K562 (cell line): Measurements from ENCODE around the gene RNF207. TPM values are rescaled to one million over a fixed set of nuclear protein-coding genes. Genes with fewer than 3 reads are reported as not detected.

Experiments used
- ATAC-seq: fragments of 200-7000 bp; cut with Tn5 transposase; 3 replicates; pipeline ENCODE4 v1.9.1; 2020; ENCODE audit warnings: moderate library complexity
- BruUV-seq: library from RNA; stranded (reverse); fragments of 400-500 nt; replicated peaks from 2 replicates; lab custom pipeline; 2021; lab: Mats Ljungman, UMichigan
- CTCF ChIA-PET: fragments of 300-600 bp; formaldehyde crosslinking; extraction: SDS; loops from one replicate; lab custom pipeline; 2021; ENCODE audit warnings: low intra/inter-chr PET ratio; lab: Yijun Ruan, JAX
- POLR2A ChIA-PET: fragments of 300-600, 350-650 bp; sonication (Branson Sonifier 250); formaldehyde crosslinking; extraction: SDS; loops from one replicate; lab custom pipeline; 2021; ENCODE audit warnings: antibody characterized with exemption, inconsistent platforms; lab: Yijun Ruan, JAX
- DNase-seq, 4 experiments: peaks; one replicate each; pipeline versions ENCODE4 v3.0.0 to v3.0.0-alpha.2; 2011 to 2018; ENCODE audit warnings: low spot score in 3 of 4, mixed read lengths in 3 of 4; ENCODE audit errors: extremely low read depth in 1 of 4
- FAIRE-seq: peaks from 2 replicates; lab custom pipeline; 2011; peaks lifted over from hg19 to GRCh38; lab: Jason Lieb, UNC
- H2AFZ ChIP-seq: 2 replicates; pipeline ENCODE4 v1.6.0; 2011; ENCODE audit warnings: low read depth, low read length, control low read depth, inconsistent platforms
- H3K27ac ChIP-seq: fragments of 200-600 bp; 3 replicates; pipeline ENCODE4 v1.8.0; 2011; ENCODE audit warnings: low read depth, mild to moderate bottlenecking, control low read depth, inconsistent platforms, low read length, moderate library complexity, mixed read lengths; ENCODE audit errors: extremely low read depth
- H3K27me3 ChIP-seq, 2 experiments: fragments of 300-600 bp in 1 of 2; 2 replicates in 1 of 2; 3 replicates in 1 of 2; pipeline versions ENCODE4 v1.6.0 to v1.8.0; 2011; ENCODE audit warnings: inconsistent platforms in 2 of 2, low read length in 2 of 2, mild to moderate bottlenecking in 1 of 2, mixed read lengths in 1 of 2, moderate library complexity in 1 of 2; ENCODE audit not compliant: control insufficient read depth in 2 of 2, insufficient read depth in 2 of 2
- H3K36me3 ChIP-seq: fragments of 300-600 bp; 3 replicates; pipeline ENCODE4 v1.8.0; 2011; ENCODE audit warnings: mild to moderate bottlenecking, low read length, inconsistent platforms; ENCODE audit not compliant: control insufficient read depth, insufficient read depth
- H3K4me1 ChIP-seq, 2 experiments: fragments of 200-600 bp in 1 of 2; replicated peaks in 1 of 2; 2 replicates in 1 of 2; 3 replicates in 1 of 2; pipeline versions ENCODE4 v1.5.1 to v1.8.0; 2011; ENCODE audit warnings: inconsistent platforms in 2 of 2, low read length in 2 of 2, mild to moderate bottlenecking in 1 of 2, mixed read lengths in 1 of 2, moderate library complexity in 1 of 2; ENCODE audit not compliant: control insufficient read depth in 2 of 2, insufficient read depth in 2 of 2
- H3K4me2 ChIP-seq: 2 replicates; pipeline ENCODE4 v1.6.1; 2011; ENCODE audit warnings: low read length, control low read depth, inconsistent platforms, mixed read lengths; ENCODE audit not compliant: insufficient read depth
- H3K4me3 ChIP-seq: fragments of 200-600 bp; sonication (generic), shearing (Covaris generic); 2 replicates; pipeline ENCODE4 v1.5.1; 2016; ENCODE audit warnings: control low read depth, inconsistent platforms
- H3K79me2 ChIP-seq: fragments of 200-600 bp; 3 replicates; pipeline ENCODE4 v1.8.0; 2011; ENCODE audit warnings: low read length, inconsistent platforms; ENCODE audit not compliant: control insufficient read depth, insufficient read depth
- H3K9ac ChIP-seq, 2 experiments: 2 replicates each; pipeline versions ENCODE4 v1.6.0 to v1.6.1; 2011; ENCODE audit warnings: low read depth in 2 of 2, low read length in 2 of 2, control low read depth in 1 of 2, inconsistent platforms in 1 of 2, mild to moderate bottlenecking in 1 of 2, mixed read lengths in 1 of 2; ENCODE audit not compliant: insufficient read depth in 1 of 2
- H3K9me1 ChIP-seq: one replicate; pipeline ENCODE4 v1.6.0; 2011; ENCODE audit warnings: inconsistent platforms, mild to moderate bottlenecking, low read length, moderate library complexity; ENCODE audit not compliant: control insufficient read depth, insufficient read depth
- H3K9me3 ChIP-seq: replicated peaks from 2 replicates; pipeline ENCODE4 v1.5.1; 2011; ENCODE audit warnings: low read depth, low read length, inconsistent platforms; ENCODE audit not compliant: control insufficient read depth, insufficient read depth
- H4K20me1 ChIP-seq: replicated peaks from 2 replicates; pipeline ENCODE4 v1.6.1; 2011; ENCODE audit warnings: low read length, inconsistent platforms, mixed read lengths; ENCODE audit not compliant: control insufficient read depth, insufficient read depth
- AFF4 ChIP-seq: sonication (generic); formaldehyde crosslinking; IDR thresholded peaks from 2 replicates; pipeline ENCODE4 v1.8.0; 2023; ENCODE audit warnings: mild to moderate bottlenecking, missing genetic modification reagents
- CBX2 ChIP-seq: fragments of 200-600 bp; sonication (generic); IDR thresholded peaks from one replicate; pipeline ENCODE4 v1.6.1; 2012; ENCODE audit warnings: mild to moderate bottlenecking, low read length, inconsistent platforms; ENCODE audit not compliant: insufficient read depth, poor library complexity, severe bottlenecking
- KDM5B ChIP-seq: fragments of 200-600 bp; sonication (generic); IDR thresholded peaks from 2 replicates; pipeline ENCODE4 v1.6.1; 2012; ENCODE audit warnings: low read depth, mild to moderate bottlenecking, moderate library complexity, low read length, control low read depth, inconsistent platforms; ENCODE audit not compliant: insufficient replicate concordance
- MTF1 ChIP-seq: fragments of 250-450 bp; sonication (Bioruptor Pico); IDR thresholded peaks from 2 replicates; pipeline ENCODE4 v1.9.0; 2021; ENCODE audit warnings: moderate library complexity, mild to moderate bottlenecking, inconsistent platforms, borderline replicate concordance
- NEUROD1 ChIP-seq: fragments of 150-350 bp; IDR thresholded peaks from 2 replicates; pipeline ENCODE4 v1.6.1; 2014; ENCODE audit warnings: borderline replicate concordance, low read length, low read depth; ENCODE audit not compliant: partially characterized antibody
- TAF1 ChIP-seq: IDR thresholded peaks from 2 replicates; pipeline ENCODE4 v1.6.1; 2011; ENCODE audit warnings: mild to moderate bottlenecking, low read length, moderate library complexity; ENCODE audit not compliant: insufficient read depth, control insufficient read depth, severe bottlenecking; ENCODE audit errors: extremely low read depth
- ZNF184 ChIP-seq: sonication (generic); formaldehyde crosslinking; IDR thresholded peaks from 2 replicates; pipeline ENCODE4 v1.5.0; 2020; ENCODE audit warnings: missing genetic modification reagents
- ZNF253 ChIP-seq: fragments of 250-450 bp; sonication (Bioruptor Pico); conservative IDR thresholded peaks from 2 replicates; pipeline ENCODE4 v1.6.1; 2021; ENCODE audit warnings: mild to moderate bottlenecking
- ZNF3 ChIP-seq: fragments of 250-450 bp; sonication (Bioruptor Pico); IDR thresholded peaks from 2 replicates; pipeline ENCODE4 v1.5.0; 2021; ENCODE audit warnings: mild to moderate bottlenecking, moderate library complexity
- WGBS: fragments of 100-300 bp; shearing (Covaris generic); methylation state at CpG from one replicate; pipeline ENCODE4 v1.1.6; 2016; ENCODE audit warnings: low coverage, mixed read lengths; ENCODE audit not compliant: insufficient coverage; ENCODE audit errors: missing lambda C conversion rate; 5-methylcytosine and 5-hydroxymethylcytosine counted together
- in situ Hi-C: fragments of 300-500 bp; cut with MboI; formaldehyde crosslinking; loops from 4 replicates; pipeline ENCODE4 v1.15.0; 2018; ENCODE audit warnings: inconsistent platforms, mixed read lengths
- intact Hi-C: fragments of 100-400 bp; cut with micrococcal nuclease; formaldehyde crosslinking; loops from 2 replicates; pipeline ENCODE4 v1.14.2; 2022
- polyA plus RNA-seq, 8 experiments: library from polyadenylated mRNA; depleted of rRNA in 4 of 8; stranded (reverse) in 5 of 8; unstranded in 3 of 8; fragments of >200 nt; fragmentation: Nextera tagmentation in 2 of 8; fragmentation: Illumina TruSeq in 1 of 8; extraction: Ambion mirVana in 2 of 8; extraction: Trizol in 1 of 8; gene quantifications; 2 replicates each; pipeline versions ENCODE4 v1.2.1 to v1.2.3, GENCODE V29; 2011 to 2014; ENCODE audit warnings: inconsistent platforms in 1 of 8, missing spikeins in 1 of 8
- total RNA-seq, 7 experiments: library from RNA; depleted of rRNA in 6 of 7; stranded (reverse); fragments of >200 nt in 6 of 7; fragmentation: Illumina TruSeq in 2 of 7; extraction: Trizol in 2 of 7; gene quantifications; 2 replicates each; pipeline versions ENCODE4 v1.2.1 to v1.2.3, GENCODE V29; 2011 to 2021; ENCODE audit warnings: low replicate concordance in 1 of 7
- TF ChIP-seq, protein P1 (sequence below): sonication (generic); formaldehyde crosslinking; IDR thresholded peaks from 2 replicates; pipeline ENCODE4 v1.8.0; 2022; ENCODE audit warnings: mild to moderate bottlenecking, missing genetic modification reagents

The RNF207 gene
- total and polyA plus RNA-seq, 9 of the 15 experiments (the other 6 are each of a cell fraction or from before 2014, with no cell fraction given), result 2.7 to 30.6 (median 12.9) TPM

GRCh38 chr1:6243053-6243834, 37.3 kb downstream of the RNF207 start:
- Histone ChIP-seq H2AFZ (no peak overlapping the region), H3K4me1 (peaks cover 5 to 47% of the 10 kb centered on the region in 2 experiments; a peak in 3 of 5 replicates), H3K79me2 (no peaks in the 10 kb centered on the region), H3K27me3 (peaks cover 35 to 58% of the 10 kb centered on the region in 2 experiments), H3K4me2 (no peak overlapping the region), H3K9ac (no peak overlapping the region), H4K20me1 (peaks cover 28% of the 10 kb centered on the region), H3K27ac (no peak overlapping the region), H3K36me3 (no peaks in the 10 kb centered on the region), H3K4me3 (no peak overlapping the region), H3K9me1 (no peaks in the 10 kb centered on the region), H3K9me3 (no peaks in the 10 kb centered on the region)
- in situ Hi-C loops, result no loop called here
- DNase-seq (no peak), FAIRE-seq (no peak), ATAC-seq (no peak)
- 7% methylated on average over 20 of the region's 20 CpGs for WGBS
- ChIA-PET CTCF (interaction anchor here (1.3 to 3.0 kb wide), 2 partner anchors 134 to 202 kb away, joined by 9 to 16 read pairs; no protein-coding TSS in a partner anchor), POLR2A (interaction anchor here (1.0 kb wide), 1 partner anchor 124 kb away, joined by 3 read pairs; no protein-coding TSS in a partner anchor)
- intact Hi-C loops, result no loop called here
- no TSS peak for BruUV-seq
- no peak for TF ChIP-seq AFF4 (CRISPR knock-in tag)
- TF ChIP-seq CBX2, result no peak
- no peak for TF ChIP-seq ZNF184 (CRISPR knock-in tag)
- TF ChIP-seq MTF1, result no peak
- TF ChIP-seq KDM5B, result no peak
- TF ChIP-seq NEUROD1, result no peak
- no peak for TF ChIP-seq TAF1
- TF ChIP-seq, protein P1, sequence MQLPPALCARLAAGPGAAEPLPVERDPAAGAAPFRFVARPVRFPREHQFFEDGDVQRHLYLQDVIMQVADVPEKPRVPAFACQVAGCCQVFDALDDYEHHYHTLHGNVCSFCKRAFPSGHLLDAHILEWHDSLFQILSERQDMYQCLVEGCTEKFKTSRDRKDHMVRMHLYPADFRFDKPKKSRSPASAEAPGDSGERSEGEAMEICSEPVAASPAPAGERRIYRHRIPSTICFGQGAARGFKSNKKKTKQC (CRISPR knock-in tag), result no peak
- no peak for TF ChIP-seq ZNF253 (CRISPR knock-in tag)
- TF ChIP-seq ZNF3 (CRISPR knock-in tag), result no peak
